Peyer's patch (tissue), 4 donors: ENCODE data around the gene YDJC.

Experiments used
- CTCF ChIP-seq, 6 experiments: fragments of 450-650 bp in 4 of 6; fragments of 200-600 bp in 2 of 6; sonication (generic) in 1 of 6; IDR thresholded peaks; one replicate each; pipeline ENCODE4 v1.5.1; 2017 to 2019; ENCODE audit warnings: antibody characterized with exemption in 6 of 6, mild to moderate bottlenecking in 3 of 6, moderate library complexity in 1 of 6
- POLR2A ChIP-seq, 2 donors: fragments of 450-650 bp; IDR thresholded peaks; one replicate each; pipeline ENCODE4 v1.5.1; 2017; ENCODE audit warnings: antibody characterized with exemption in 2 of 2, mild to moderate bottlenecking in 2 of 2, moderate library complexity in 2 of 2

- no peak for TF ChIP-seq POLR2A (IDR thresholded peaks at IDR 0.05)
- TF ChIP-seq CTCF (IDR thresholded peaks at IDR 0.05) = no peak
These were observed 39.2 kb upstream of the YDJC start for GRCh38 chr22:21669026-21669425.
